Omental fat pad (tissue), 4 donors: ENCODE measurements around the gene CNKSR2. TPM values are rescaled to one million over a fixed set of nuclear protein-coding genes. Genes with fewer than 3 reads are reported as not detected.

Experiments used
- ATAC-seq: fragments of 150-250 bp; one replicate; pipeline ENCODE4 v1.9.1; 2016; ENCODE audit warnings: mild to moderate bottlenecking, moderate library complexity; ENCODE audit not compliant: low FRiP score
- DNase-seq: peaks from one replicate; pipeline ENCODE4 v3.0.0-alpha.2; 2019; ENCODE audit warnings: low spot score
- total RNA-seq, 4 donors: library from RNA; depleted of rRNA; stranded (reverse); fragments of >200 nt; gene quantifications; one replicate each; pipeline ENCODE4 v1.1.0, GENCODE V29; 2016
- TF ChIP-seq, protein P1 (sequence below), 3 donors: fragments of 450-650 bp; IDR thresholded peaks; one replicate each; pipeline ENCODE4 v1.5.1; 2016 to 2017; ENCODE audit warnings: antibody characterized with exemption in 3 of 3, mild to moderate bottlenecking in 3 of 3, moderate library complexity in 2 of 3

The CNKSR2 gene
- total RNA-seq, 4 donors from 2014 or later = 4.8 to 9.5 (median 7.6) TPM

GRCh38 chrX:21678048-21678612 is 303.9 kb downstream of the CNKSR2 start:
- ATAC-seq (no peak), DNase-seq (no peak)
- TF ChIP-seq, protein P1, sequence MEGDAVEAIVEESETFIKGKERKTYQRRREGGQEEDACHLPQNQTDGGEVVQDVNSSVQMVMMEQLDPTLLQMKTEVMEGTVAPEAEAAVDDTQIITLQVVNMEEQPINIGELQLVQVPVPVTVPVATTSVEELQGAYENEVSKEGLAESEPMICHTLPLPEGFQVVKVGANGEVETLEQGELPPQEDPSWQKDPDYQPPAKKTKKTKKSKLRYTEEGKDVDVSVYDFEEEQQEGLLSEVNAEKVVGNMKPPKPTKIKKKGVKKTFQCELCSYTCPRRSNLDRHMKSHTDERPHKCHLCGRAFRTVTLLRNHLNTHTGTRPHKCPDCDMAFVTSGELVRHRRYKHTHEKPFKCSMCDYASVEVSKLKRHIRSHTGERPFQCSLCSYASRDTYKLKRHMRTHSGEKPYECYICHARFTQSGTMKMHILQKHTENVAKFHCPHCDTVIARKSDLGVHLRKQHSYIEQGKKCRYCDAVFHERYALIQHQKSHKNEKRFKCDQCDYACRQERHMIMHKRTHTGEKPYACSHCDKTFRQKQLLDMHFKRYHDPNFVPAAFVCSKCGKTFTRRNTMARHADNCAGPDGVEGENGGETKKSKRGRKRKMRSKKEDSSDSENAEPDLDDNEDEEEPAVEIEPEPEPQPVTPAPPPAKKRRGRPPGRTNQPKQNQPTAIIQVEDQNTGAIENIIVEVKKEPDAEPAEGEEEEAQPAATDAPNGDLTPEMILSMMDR (IDR thresholded peaks at IDR 0.05) = no peak

- DNase-seq = no peak
- TF ChIP-seq, protein P1 (IDR thresholded peaks at IDR 0.05) = no peak
- no peak for ATAC-seq
These were observed 309.7 kb downstream of the CNKSR2 start for GRCh38 chrX:21683941-21684340.

DNA sequence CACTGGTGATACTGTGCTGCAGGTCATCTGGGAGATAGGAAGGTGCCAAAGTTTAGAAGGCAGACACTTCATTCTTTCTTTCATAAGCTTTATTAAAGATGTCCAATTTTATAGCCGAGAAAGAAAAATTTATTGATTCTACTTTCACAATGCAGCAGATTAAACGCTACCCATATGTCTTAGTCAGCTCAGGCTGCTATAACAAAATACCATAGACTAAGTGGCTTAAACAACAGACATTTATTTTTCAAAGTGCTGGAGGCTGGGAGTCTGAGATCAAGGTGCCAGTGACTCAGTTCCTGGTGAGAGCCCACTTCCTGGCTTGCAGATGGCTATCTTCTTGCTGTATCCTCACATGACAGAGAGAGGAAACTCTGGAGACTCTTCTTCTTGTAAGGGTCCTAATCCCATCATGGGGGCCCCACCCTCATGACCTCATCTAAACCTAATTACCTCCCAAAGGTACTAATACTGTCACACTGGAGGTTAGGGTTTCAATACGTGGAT is 317.3 kb downstream of the CNKSR2 start:
- no peak for ATAC-seq
- TF ChIP-seq, protein P1 (IDR thresholded peaks at IDR 0.05) = no peak
- DNase-seq = no peak

DNA sequence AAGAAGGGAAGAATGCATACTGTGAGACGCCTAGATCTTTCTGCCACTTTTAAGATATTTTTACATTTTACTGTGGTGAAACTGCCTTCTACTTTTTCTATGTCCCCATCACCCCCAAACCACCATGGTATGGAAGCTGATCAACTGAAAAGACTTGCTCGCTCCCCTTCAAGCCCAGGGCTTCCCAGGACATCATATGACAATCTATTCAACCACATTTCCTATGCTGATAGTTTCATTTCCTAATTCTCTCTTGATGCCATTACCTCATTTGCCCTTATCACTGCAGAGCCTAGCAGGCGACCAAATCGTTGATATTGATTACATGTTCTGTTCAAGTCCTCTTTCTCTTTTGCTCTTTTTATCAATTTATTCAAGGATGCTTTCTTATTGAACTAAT is 324.1 kb downstream of the CNKSR2 start:
- DNase-seq (no peak), ATAC-seq (no peak)
- TF ChIP-seq, protein P1 (IDR thresholded peaks at IDR 0.05) = no peak

DNA sequence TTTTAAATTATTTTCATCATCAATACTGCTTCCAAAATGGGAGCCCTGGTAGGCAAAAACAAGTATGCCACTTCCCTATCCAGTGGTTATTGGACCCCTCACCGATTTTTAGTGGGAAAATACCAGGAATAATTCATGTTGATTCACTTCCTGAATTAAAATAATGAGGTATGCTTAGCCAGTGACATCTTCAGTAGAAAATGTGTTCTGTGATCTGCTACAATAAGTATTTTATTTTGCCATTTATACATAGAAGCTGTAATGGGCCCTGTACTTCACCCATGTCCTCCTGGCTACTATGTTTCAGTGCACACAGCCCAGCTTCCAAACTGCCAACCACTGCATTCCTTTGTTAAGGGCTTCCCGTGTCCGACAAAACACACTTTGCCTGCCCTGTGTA is 324.9 kb downstream of the CNKSR2 start:
- no peak for DNase-seq
- TF ChIP-seq, protein P1 (IDR thresholded peaks at IDR 0.05) = no peak
- no peak for ATAC-seq

GRCh38 chrX:21700275-21700674 is 326.1 kb downstream of the CNKSR2 start:
- no peak for DNase-seq
- ATAC-seq = no peak
- TF ChIP-seq, protein P1 (IDR thresholded peaks at IDR 0.05) = no peak

- TF ChIP-seq, protein P1 (IDR thresholded peaks at IDR 0.05) = no peak
- ATAC-seq = no peak
- DNase-seq = no peak
These were observed 326.7 kb downstream of the CNKSR2 start for GRCh38 chrX:21700967-21701366.
